HG03457 (cell line): ENCODE measurements around the gene ZBTB8B.
"Not testable (repeated sequence)": the region's sequence is repeated elsewhere in the genome, so short reads cannot be mapped to it uniquely, and the experiment has no call there.

ENCODE experiments used
- ATAC-seq: cut with Tn5 transposase; IDR thresholded peaks from one replicate; pipeline ENCODE4 v1.9.1; 2021; ENCODE audit warnings: moderate number of reproducible peaks; ENCODE audit not compliant: unreplicated experiment

ZBTB8B gene

DNA sequence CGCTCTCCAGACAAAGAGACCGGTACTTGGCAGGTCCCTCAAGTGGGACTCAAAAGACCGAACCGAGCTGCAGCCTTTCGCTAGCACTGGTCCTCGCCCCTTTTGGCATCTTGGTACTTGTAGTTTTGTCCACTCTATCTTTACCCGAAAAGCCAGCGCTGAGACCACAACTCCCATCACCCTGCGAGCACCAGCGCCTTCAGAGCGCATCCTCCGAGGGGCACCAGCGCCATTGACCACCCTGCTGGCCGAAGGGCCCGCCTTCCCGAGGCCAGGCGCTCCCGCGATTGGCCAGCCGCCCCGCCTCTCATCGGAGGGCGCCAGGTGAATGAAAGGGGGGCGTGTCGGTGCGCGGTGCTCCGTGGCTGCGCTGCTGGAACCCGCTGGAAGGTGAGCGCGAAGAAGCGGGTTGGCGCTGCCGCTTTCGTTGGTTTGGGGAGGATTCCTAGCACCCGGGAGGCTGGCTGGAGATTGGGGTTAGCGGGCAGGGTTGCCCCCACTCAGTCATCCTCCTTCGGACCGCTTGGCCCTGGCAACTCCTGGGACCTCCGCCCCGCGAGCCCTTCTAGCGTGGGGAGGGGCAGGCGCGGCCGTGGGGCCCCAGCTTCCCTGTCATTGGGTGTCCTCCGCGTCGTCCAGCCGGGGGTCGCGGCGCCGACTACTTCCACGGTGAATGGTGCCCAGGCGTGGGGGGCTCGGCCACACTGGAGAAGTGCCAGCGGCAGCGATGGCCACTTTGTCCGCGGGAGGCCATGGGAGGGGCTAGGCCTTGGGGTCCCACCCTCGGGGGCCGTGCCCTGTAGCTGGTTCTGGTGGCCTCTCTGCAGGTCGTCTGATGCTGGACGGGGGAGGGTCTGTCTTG is at the start of gene ZBTB8B:
ZBTB8B (plus strand) TSS at position 357 of the 862 bp plus-strand sequence. CDS start 5,553 bp downstream, outside the sequence.
- ATAC-seq: no peak

DNA sequence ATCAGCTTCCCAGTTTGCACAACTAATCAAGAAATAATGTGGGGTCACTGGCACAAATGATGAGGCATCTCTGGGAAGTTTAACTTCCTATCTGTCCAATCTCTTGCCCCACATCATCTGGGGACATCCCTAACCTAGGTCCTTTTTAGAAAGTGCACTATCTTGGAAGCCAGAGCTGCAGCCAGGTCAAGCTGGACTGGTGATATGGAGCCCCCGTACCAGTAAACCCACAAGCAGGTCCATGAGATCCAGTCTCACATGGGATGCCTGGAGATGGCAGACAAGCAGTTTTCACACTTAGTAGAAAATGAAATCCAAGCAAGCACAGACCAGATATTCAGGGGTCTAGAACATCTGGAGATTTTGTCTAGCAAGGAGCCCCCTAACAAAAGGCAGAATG is 43.1 kb upstream of the ZBTB8B start:
- no peak for ATAC-seq

DNA sequence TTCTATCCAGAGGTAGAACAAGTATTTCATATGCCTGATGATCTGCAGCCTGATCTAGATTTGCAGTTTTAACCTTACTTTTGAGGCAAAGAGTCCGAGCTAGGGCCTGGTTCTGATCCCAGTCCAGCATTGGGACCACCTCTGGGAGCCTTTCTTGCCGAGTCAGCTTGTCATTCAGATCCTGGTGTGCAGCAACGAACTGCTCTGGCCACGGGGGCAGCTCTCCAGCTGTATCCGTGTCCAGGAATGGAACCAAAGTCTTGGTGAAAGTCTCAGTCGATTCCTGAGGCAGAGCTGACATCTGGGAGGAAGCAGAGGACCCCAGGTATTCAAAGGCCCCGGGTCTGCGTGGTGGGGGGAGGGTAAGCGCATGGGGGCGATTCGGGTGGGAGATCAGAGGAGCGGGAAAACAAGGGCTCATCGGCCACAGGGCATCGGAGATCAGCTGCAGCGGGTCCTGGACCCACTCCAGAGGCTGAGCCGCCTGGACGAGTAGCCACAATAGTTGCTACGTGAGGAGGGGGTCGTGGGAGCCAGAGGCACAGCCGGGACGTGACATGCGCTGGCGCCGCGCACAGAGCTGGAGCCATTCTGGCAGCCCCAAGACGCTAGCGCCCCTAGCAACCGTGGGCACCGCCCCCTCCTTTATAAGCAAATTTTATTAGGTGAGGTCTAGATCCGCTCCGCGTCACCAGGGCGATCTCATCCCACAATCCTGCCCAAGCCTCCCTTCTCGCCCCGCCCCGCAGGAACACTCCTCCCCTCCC is 38.2 kb upstream of the ZBTB8B start:
- no peak for ATAC-seq

DNA sequence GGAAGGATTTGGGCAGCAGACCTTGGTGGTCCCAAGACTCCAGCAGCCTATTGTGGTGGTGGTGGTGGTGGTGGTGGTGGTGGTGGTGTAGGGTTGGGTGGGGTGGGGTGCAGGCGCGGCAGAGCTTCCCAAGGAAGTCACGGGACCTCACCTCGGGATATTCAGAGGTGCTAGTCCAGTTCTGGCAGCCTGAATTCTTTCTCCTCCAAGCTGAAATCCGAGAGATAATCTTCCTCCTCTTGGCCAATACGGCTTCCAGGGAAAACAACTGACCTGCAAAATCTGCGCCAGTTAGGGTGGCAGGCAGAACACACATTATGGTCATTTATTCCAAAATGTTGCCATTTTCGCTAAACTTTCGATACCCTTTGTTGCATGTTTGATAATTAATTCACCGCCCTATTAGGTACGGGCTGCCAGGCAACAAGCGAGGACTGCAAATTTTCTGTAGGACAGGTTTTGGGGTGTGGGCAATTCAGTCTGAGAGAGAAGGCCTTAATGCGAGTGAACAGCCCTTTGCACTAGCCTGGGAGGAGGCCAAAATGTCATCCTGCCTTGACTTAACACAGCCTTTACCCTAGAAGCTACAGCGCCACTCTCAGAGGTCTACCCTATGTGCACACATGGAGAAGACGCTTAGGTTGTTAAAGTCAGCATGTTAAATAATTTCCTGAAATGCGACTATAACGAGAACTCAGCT is 37.5 kb upstream of the ZBTB8B start:
- no peak for ATAC-seq

DNA sequence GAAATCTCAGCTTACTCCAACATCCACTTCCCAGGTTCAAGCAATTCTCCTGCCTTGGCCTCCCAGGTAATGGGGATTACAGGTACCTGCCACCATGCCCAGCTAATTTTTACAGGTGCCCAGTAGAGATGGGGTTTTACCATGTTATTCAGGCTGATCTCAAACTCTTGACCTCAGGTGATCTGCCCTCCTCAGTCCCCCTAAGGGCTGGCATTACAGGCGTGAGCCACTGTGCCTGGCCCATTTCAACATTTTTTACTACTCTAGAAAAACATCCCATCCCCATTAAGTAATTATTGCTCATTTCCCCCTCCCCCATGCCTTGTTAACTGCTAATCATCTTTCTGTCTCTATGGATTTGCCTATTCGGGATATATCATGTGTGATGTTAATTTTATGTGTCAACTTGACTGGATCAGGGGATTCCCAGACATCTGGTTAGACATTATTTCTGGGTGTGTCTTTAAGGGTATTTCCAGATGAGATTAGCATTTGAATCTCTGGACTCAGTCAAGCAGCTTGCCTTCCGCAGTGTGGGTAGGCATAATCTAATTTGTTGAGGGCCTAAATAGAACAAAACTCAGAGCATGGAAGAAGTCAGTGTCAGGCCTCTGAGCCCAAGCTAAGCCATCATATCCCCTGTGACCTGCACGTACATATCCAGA is 33.0 kb upstream of the ZBTB8B start:
- no peak for ATAC-seq

DNA sequence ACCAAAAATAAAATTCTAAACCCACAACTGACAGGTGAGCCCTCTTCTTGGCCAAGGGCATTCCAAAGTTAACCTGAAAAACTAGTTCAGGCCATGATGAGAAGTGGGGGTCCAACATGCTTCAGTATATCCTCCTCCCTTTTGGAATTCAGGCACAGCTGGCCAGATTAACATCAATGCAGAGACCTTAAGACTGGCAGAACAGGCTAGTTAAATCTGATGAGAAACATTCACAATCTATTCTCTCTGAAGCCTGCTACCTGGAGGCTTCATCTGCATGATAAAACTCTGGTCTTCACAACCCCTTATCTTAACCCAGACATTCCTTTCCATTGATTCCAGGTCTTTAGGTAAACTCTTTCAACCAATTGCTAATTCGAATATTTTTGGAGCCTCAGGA is 26.7 kb upstream of the ZBTB8B start:
- no peak for ATAC-seq

DNA sequence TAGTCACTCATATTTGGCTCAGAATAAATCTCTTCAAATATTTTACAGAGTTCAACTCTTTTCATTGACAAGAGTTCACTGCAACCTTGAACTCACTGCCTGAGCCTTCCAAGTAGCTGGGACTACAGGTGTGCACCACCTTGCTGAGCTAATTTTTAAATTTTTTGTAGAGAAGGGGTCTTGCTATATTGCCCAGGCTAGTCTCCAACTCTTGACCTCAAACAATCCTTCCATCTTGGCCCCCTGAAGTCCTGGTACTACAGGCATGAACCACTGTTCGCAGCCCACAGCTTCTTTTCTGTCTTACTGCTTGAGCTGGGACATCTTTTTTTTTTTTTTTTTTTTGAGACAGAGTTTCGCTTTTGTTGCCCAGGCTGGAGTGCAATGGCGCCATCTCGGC is 26.1 kb upstream of the ZBTB8B start:
- ATAC-seq: not testable (repeated sequence)

DNA sequence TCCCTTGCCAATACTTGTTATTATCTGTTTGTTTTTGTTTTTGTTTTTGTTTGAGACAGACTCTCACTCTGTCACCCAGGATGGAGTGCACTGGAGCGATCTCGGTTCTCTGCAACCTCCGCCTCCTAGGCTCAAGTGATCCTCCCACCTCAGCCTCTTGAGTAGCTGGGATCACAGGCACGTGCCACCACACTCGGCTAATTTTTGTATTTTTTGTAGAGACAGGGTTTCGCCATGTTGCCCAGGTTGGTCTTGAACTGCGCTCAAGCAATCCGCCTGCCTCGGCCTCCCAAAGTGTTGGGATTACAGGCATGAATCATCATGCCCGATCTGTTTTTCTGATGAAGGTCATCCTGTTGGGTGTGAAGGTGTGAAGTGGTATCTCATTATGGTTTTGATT is 23.4 kb upstream of the ZBTB8B start:
- ATAC-seq: not testable (repeated sequence)

DNA sequence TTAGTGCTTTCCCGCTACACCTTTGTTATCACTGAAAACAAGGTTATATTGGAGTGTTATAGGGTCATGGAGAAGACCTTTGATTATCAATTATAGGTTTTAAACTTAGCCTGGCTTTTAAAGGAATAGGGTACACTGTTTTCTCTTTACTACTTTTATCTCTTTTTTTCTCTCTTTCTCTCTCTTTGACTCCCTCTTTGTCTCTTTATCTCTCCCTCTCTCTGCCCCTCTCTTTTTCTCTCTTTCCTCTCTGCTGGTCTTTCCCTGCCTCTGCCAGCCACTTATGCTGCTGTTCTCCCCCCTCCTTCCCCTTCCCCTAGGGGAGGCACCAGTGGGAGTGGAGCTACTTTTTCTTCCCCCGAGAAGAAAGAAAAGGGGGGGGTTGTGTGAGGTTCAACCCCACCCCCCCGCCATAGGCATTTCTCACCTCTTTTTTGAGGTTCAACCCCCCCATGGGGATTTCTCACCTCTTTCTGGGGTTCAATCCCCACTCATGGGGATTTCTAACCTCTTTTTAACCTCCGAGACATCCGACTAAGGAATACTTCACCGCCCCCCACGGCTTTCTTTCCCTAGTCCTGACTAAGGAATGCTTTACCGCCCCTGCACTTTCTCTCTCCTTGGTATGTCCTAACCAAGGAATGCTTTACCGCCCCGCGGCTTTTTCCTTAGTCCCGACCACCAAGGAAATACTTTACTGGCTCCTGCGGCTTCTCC is 17.2 kb upstream of the ZBTB8B start:
- ATAC-seq: no peak

DNA sequence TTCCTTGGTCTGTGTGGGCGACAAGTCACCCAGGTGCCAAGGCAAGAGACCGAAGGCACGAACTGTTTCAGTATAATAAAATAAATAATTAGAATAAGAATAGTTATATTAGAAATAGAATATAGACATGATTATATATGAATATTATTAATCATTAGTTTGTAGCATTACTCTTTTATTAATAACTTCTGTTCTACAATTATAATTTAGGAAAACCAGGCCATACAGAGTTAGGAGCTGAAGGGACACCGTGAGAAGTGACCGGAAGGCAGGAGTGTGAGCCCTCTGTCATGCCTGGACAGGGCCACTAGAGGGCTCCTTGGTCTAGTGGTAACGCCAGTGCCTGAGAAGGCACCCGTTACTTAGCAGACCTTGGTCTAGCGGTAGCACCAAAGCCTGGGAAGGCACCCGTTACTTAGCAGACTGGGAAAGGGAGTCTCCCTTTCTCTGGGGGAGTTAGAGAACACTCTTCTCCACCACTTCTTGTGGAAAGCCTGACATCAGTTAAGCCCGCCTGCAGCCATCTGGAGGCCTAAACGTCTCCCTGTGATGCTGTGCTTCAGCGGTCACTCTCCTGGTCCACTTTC is 16.6 kb upstream of the ZBTB8B start:
- ATAC-seq: not testable (repeated sequence)

DNA sequence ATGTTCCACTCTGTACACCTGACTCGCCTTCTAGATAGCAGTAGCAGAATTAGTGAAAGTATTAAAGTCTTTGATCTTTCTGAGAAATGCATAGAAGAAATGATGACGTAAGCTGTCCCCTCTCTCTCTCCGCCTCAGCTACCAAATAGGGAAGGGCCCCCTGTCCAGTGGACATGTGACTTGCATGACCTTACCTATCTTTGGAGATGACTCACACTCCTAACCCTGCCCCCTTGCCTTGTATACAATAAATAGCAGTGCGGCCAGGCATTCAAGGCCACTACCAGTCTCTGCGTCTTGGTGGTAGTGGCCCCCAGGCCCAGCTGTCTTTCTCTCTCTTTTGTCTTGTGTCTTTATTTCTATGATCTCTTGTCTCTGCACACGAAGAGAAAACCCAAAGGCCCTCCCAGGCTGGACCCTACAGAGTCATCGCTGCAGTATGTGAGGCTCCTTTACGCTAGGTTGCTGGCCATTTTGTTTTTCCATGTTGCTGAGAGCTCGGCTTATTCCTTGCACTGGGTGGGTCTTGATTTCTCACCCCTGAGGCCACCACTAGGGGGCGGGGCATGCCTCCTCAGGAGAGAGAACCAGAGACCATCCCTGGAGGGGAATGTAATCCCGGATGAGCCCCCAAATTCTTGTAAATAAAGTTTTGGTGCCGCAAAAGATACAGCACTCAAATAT is 16.0 kb upstream of the ZBTB8B start:
- ATAC-seq: no peak

DNA sequence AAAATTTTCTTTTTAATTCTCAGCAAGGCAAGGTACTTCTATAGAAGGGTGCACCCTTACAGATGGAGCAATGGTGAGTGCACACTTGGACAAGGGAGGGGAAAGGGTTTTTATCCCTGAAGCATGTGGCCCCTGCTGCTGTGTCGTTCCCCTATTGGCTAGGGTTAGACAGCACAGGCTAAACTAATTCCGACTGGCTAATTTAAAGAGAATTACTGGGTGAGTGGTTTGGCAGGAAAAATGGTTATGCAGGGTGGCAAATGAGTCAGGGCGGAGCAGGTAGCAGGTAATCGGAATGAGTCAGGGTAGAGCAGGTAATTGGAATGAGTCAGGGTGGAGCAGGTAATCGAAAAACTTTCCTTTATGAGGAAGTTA is 15.4 kb upstream of the ZBTB8B start:
- ATAC-seq: not testable (repeated sequence)

DNA sequence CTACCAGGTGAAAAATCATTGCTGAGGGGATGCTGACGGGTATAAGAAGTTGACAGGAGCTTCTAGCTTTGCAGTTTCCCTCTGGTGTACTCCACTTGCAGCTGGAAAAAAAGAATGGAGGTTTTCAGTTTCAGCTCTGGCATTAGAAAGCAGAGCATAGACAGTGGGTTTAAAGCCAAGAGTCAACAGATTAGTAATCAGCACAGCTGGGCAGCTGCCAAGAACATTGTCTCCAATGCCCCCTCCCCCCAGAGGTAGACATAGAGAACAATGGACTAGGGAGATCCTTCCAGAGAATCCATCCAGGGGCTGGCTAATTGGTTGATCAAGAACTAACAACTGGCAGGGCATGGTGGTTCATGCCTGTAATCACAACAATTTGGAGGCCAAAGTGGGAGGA is 10.1 kb upstream of the ZBTB8B start:
- no peak for ATAC-seq

DNA sequence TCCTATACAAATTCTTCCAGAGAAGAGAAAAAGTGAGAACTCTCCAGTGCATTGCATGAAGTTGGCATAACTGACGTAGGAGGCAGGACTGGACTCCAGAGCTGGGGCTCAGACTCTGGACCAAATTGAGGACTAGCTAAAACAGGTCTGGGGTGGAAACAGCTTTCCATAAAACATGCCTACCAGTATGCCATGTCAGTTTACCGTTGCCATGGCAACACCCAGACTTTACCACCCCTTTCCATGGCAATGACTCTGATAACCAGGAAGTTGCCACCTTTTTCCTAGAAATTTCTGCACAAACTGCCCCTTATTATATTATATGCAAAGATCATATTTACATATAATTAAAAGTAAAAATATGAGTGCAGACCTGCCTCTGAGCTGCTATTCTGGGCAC is 8.9 kb upstream of the ZBTB8B start:
- ATAC-seq: no peak

DNA sequence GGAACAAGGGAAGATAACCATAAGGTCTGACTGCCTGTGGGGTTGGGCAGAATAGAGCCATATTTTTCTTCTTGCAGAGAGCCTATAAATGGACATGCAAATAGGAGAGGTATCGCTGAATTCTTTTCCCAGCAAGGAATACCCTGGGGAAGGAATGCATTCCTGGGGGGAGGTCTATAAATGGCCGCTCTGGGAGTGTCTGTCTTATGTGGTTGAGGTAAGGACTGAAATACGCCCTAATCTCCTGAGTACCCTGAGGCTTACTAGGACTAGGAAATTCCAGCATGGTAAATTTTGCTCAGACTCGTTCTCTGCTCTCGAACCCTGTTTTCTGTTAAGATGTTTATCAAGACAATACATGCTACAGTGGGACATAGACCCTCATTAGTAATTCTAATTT is 6.1 kb upstream of the ZBTB8B start:
- ATAC-seq: not testable (repeated sequence)

DNA sequence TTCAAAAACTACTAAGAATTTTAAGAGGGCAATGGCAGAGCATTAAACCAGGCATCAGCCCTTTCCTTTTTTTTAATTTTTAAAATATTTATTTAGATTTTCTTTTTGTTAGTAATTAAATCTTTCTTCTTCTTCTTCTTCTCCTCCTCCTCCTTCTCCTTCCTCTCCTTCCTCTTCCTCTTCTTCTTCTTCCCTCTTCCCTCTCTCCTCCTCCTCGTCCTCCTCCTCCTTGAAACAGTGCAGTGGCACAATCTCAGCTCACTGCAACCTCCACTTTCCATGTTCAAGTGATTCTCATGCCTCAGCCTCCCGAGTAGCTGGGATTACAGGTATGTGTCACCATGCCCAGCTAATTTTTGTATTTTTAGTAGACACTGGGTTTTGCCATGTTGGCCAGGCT is 1.9 kb upstream of the ZBTB8B start:
- not testable (repeated sequence) for ATAC-seq

DNA sequence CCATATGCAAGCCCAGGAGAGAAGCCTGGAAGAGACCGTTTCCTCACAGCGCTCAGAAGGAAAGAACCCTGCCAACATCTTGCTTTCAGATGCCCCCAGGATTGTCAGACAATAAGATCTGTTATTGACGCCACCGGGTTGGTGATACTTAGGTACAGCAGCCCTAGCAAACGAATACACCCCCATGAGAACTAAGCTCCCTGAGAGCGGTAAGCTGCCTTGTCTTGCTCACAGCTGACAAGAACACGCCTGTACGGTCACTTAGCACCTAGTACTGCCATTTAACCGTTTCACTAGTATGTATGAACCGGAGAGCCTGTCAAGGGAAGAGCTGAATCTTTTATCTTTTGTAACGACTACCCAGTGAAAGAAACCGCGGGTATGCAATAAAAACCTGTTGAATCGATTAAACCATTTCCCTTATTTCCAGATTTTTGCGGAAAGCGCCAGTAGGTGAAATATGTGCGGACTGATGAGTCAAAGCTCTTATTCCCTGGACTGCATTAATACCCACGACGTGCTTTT is 619 bp upstream of the ZBTB8B start:
- ATAC-seq: no peak

DNA sequence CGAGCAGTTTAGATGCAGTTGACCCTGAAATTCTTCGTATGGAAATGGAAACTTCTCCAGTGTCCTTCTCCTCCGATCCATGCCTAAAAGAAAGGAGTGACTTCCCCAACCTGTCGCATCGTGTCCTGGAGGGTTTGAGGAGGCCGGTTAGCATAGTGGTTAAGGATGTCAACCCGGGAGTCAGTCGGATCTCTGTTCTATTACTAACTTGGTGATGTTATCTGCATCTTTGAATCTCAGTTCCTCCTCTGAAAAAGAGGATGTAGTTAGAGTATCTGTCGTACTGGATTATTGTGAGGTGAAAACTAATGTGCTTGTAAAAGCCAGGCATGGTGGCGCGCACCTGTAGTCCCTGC is 684 bp downstream of the ZBTB8B start:
- no peak for ATAC-seq

DNA sequence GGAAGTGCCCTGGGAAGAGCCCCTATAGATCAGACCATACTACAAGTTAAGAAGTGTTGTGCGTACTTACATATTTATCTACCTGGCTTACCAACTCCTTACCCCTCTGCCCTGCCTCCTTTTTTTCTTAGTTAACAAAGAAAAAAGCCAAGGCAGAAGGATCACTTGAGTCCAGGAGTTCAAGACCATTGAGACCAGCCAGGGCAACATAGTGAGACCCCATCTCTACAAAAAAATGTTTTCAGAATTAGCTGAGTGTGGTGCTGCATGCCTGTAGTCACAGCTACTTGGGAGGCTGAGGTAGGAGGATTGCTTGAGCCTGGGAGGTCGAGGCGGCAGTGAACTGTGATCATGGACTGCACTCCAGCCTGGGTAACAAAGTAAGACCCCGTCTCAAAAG is 1.9 kb downstream of the ZBTB8B start:
- no peak for ATAC-seq
